Lower lobe of right lung (tissue), 2 donors: ENCODE measurements around the gene PAQR6. TPM values are rescaled to one million over a fixed set of nuclear protein-coding genes. Genes with fewer than 3 reads are reported as not detected.
A peak's percentile ranks its signal among the peaks of the same experiment; 100 is the strongest.

ENCODE experiments used
- ATAC-seq, 2 donors: fragments of 200-7000 bp; cut with Tn5 transposase; one replicate each; pipeline ENCODE4 v1.9.1; 2020 to 2022; ENCODE audit warnings: mild to moderate bottlenecking in 2 of 2, moderate library complexity in 2 of 2
- DNase-seq: peaks from one replicate; pipeline ENCODE4 v3.0.0-alpha.2; 2020
- H3K27ac ChIP-seq: fragments of 200-600 bp; one replicate; pipeline ENCODE4 v1.8.0; 2022
- H3K27me3 ChIP-seq: fragments of 200-600 bp; one replicate; pipeline ENCODE4 v1.8.0; 2022; ENCODE audit warnings: low read depth
- H3K36me3 ChIP-seq: fragments of 200-600 bp; one replicate; pipeline ENCODE4 v1.8.0; 2022; ENCODE audit warnings: mild to moderate bottlenecking
- H3K4me1 ChIP-seq: fragments of 200-600 bp; one replicate; pipeline ENCODE4 v1.8.0; 2022
- H3K4me3 ChIP-seq: fragments of 200-600 bp; one replicate; pipeline ENCODE4 v1.8.0; 2022; ENCODE audit warnings: mild to moderate bottlenecking
- H3K9me3 ChIP-seq: fragments of 200-600 bp; one replicate; pipeline ENCODE4 v1.8.0; 2022
- intact Hi-C: fragments of 100-400 bp; cut with DNase I; formaldehyde crosslinking; loops from one replicate; pipeline ENCODE4 v1.11.0; 2022
- total RNA-seq: library from RNA; stranded (reverse); fragmentation: NEBNext Ultra II Directional; extraction: Animal tissue kit (Norgen Biotek cat#: 25700); gene quantifications from one replicate; pipeline ENCODE4 v1.2.1, GENCODE V29; 2021
- TF ChIP-seq, protein P1 (sequence below): fragments of 200-600 bp; IDR thresholded peaks from one replicate; pipeline ENCODE4 v1.8.0; 2022; ENCODE audit warnings: antibody characterized with exemption, mild to moderate bottlenecking
- donor health status: DM: no; HTN: yes; CAD: no; lungs with severe emphysema.

PAQR6 gene
- total RNA-seq, 1 donor from 2014 or later = 2.3 TPM

DNA sequence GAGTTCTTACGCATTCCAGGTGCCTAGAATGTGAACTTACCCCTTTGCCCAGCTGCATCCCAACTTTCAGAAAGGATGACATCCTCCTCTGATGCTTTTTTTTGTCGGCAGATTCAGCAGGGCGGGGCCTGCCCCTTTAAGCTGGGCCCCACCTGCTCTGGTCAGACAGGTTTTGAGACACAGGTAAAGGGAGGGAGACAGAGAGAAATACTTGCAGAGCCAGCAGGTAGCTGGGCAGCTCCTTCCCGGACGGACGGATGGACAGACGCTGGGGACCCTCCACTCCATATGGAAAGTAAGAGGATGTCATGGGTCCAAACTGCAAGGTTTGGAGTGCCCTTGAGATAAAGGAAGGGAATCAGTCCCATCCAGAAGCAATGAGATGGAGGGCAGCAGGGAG, 36.3 kb upstream of the PAQR6 start, which contains the start of gene TMEM79:
Gene TMEM79 (plus strand): TSS at position 214 of the 400 bp plus-strand sequence. CDS start 902 bp downstream, outside the sequence.
- no peaks in the 10 kb centered on the region for H3K9me3 ChIP-seq
- peak within 1 kb of the TSS; percentile 89 for H3K27ac ChIP-seq
- no peaks in the 10 kb centered on the region for H3K27me3 ChIP-seq
- peaks cover 27% of the 10 kb centered on the region for H3K4me1 ChIP-seq
- peaks cover 13% of the 10 kb centered on the region for H3K36me3 ChIP-seq
- peak within 1 kb of the TSS; percentile 89 for H3K4me3 ChIP-seq
- no peak for DNase-seq
- intact Hi-C loops = no loop called here
- no peak for ATAC-seq
- TF ChIP-seq, protein P1, sequence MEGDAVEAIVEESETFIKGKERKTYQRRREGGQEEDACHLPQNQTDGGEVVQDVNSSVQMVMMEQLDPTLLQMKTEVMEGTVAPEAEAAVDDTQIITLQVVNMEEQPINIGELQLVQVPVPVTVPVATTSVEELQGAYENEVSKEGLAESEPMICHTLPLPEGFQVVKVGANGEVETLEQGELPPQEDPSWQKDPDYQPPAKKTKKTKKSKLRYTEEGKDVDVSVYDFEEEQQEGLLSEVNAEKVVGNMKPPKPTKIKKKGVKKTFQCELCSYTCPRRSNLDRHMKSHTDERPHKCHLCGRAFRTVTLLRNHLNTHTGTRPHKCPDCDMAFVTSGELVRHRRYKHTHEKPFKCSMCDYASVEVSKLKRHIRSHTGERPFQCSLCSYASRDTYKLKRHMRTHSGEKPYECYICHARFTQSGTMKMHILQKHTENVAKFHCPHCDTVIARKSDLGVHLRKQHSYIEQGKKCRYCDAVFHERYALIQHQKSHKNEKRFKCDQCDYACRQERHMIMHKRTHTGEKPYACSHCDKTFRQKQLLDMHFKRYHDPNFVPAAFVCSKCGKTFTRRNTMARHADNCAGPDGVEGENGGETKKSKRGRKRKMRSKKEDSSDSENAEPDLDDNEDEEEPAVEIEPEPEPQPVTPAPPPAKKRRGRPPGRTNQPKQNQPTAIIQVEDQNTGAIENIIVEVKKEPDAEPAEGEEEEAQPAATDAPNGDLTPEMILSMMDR = no peak

DNA sequence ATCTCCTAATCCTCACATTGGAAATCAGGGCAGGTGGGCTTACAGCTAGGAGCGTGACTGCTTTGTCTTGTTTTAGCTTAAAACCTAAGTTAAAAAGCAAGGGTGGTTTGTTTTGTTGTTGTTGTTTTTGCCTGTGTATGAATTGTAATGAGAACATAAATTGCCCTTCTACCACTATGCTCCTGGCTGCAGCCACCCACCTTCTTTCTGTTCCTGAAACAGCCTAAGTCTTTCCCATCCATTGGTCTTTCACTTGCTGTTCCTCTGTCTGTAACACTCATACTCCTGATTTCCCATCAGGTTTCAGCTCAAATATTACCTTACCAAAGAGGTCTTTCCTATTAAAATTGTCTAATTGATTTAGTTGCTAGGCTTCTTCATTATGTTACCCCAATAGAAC, 35.7 kb upstream of the PAQR6 start:
- intact Hi-C loops = no loop called here
- DNase-seq = no peak

DNA sequence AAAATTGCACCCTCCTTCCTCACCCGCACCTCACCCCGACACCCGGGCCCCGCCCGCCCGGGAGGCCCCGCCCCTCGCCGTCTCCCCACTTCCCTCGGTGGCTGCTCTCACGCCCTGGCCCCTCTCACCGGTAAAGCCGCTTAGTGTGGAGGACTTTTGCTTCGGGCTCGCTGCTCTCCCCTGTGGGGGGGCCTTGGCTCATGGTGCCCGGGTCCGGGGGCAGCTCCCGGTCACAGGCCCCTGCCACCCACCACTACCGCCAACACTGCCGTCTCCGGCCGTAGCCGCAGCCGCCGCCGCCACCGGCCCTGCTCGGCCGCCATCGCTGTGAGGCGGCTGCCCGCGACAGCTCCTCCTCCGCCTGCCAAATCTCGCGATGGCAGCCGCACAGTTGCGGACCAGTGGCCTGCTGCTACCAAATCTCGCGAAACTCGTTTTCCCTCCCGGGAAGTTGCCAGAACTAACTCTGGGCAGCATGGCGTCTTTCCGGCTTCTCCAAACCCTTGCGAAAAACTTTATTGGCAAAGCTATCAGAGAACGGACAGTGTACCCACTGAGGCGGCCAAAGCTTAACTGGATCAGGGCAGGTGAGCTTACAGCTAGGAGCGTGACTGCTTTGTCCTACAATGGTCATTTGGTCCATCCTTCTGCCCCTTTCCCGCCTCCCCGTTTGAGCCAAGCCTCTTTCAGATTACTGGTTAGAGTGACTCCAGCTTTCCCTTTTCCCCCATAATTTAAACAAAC, 34.8 kb upstream of the PAQR6 start, which contains the start of gene SMG5:
Gene SMG5 (minus strand): TSS at position 347 of the 744 bp plus-strand sequence. CDS start 145 bp downstream, at position 202.
- intact Hi-C loops = no loop called here
- Histone ChIP-seq H3K36me3 (peaks cover 22% of the 10 kb centered on the region), H3K27me3 (no peaks in the 10 kb centered on the region), H3K4me1 (peaks cover 27% of the 10 kb centered on the region), H3K4me3 (peak within 1 kb of the TSS; percentile 89), H3K9me3 (no peaks in the 10 kb centered on the region), H3K27ac (peak within 1 kb of the TSS; percentile 89)
- DNase-seq (peak; percentile 97), ATAC-seq (peak; percentile 96 to 98)
- TF ChIP-seq, protein P1 = no peak

More for the DNA sequence above, 35.7 kb upstream of the PAQR6 start:
- ATAC-seq = no peak
- Histone ChIP-seq H3K9me3 (no peaks in the 10 kb centered on the region), H3K27ac (no peak overlapping the region), H3K27me3 (no peaks in the 10 kb centered on the region), H3K36me3 (peaks cover 13% of the 10 kb centered on the region), H3K4me1 (peaks cover 27% of the 10 kb centered on the region), H3K4me3 (peak overlapping the region; percentile 89)
- TF ChIP-seq, protein P1 = no peak

DNA sequence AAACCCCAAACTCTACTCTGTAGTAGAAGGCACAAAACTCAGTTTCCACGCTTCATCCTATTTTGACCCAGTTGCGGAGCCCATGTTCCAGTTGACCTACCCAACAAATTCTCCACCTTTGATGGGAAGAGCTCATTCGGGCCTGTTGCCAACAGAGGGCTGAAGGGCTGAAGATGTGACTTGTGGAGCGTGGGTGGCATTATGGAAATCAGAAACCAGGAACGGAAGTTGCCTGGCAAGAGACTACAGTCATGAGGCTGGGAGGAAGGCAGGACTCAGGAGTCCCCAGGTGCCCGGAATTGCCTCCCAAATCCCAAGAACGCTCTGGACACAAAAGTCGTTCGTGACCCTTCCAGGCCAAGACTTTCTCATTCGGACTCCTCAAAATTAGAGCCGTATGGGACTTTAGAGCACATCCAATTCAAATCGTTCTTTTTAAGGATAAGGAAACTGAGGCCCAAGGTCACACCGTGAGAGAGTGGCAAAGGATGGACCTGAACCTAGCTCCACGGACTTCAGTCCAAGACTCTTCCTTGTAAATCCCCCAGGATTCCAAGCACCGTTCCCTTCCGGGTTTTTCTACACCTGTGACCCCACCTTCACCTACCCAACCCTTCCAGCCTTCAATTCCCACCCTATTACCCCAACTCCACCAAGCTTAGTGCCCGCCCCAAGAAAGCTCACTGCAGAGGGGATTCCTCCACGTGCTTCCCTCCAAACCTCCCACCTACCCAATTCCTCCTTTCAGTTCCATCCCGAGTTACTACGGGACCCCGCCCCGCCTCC, 34.0 kb upstream of the PAQR6 start:
- DNase-seq = no peak
- peak overlapping the region; percentile 89 for H3K4me3 ChIP-seq
- peak; percentile 21 to 51 for ATAC-seq
- TF ChIP-seq, protein P1 = no peak
- intact Hi-C loops = no loop called here
- H3K36me3 ChIP-seq = peaks cover 30% of the 10 kb centered on the region
- H3K4me1 ChIP-seq = peaks cover 29% of the 10 kb centered on the region
- H3K27ac ChIP-seq = peak overlapping the region; percentile 89
- no peaks in the 10 kb centered on the region for H3K27me3 ChIP-seq
- H3K9me3 ChIP-seq = no peaks in the 10 kb centered on the region

DNA sequence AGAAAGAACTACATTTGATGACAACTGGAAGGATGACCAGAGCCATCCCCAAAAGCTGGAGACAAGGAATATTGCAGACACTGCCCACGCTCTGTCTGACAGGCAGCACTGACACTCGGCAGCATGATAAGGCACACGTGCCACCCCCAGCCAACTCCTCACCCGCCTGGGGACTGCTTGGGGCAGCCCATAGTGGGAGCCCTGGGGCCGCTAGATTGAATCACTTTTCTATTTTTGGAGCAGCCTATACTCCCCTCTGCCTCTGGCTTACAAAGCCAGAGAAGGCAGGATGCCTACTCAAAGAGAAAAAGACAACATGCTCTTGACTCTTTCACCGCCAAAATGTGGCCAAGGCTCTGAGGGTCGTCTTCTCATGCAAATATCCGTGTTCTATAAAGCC, 33.4 kb upstream of the PAQR6 start:
- H3K9me3 ChIP-seq = no peaks in the 10 kb centered on the region
- no peak overlapping the region for H3K27ac ChIP-seq
- intact Hi-C loops = no loop called here
- peak overlapping the region; percentile 89 for H3K4me3 ChIP-seq
- no peak for DNase-seq
- H3K4me1 ChIP-seq = peaks cover 32% of the 10 kb centered on the region
- H3K27me3 ChIP-seq = no peaks in the 10 kb centered on the region
- H3K36me3 ChIP-seq = peaks cover 36% of the 10 kb centered on the region
- ATAC-seq = no peak
- TF ChIP-seq, protein P1 = no peak
